ENCODE data around the gene THAP9.
A peak's percentile ranks its signal among the peaks of the same experiment; 100 is the strongest.

THAP9 gene

GRCh38 chr4:82890901-82891706, 9.4 kb upstream of the THAP9 start, which contains the start of gene SEC31A:
SEC31A (minus strand) TSS chr4:82891153; CDS start chr4:82881936, 9,217 bp downstream.
- TF ChIP-seq TAF1 (IDR thresholded peaks at IDR 0.05; ENCODE audit: borderline replicate concordance, insufficient read depth, low read length) (peak; percentile 90), FOXP2 (optimal IDR thresholded peaks at IDR 0.05; ENCODE audit: borderline replicate concordance, extremely low read depth, extremely low read length, insufficient read depth) (peak; percentile 99), POLR2AphosphoS5 (IDR thresholded peaks at IDR 0.05; ENCODE audit: low read depth, low read length) (peak; percentile 88; the same call in 1 of the 2 replicates), REST (IDR thresholded peaks at IDR 0.05; ENCODE audit: insufficient read depth in 1 of 2, low read depth in 2 of 2, low read length in 2 of 2) (peak in 1 of 2 experiments; percentile 46; a peak in 2 of 4 replicates), SIN3A (IDR thresholded peaks at IDR 0.05; ENCODE audit: borderline replicate concordance, insufficient read depth, low read length) (no peak; the same call in 1 of the 2 replicates)

DNA sequence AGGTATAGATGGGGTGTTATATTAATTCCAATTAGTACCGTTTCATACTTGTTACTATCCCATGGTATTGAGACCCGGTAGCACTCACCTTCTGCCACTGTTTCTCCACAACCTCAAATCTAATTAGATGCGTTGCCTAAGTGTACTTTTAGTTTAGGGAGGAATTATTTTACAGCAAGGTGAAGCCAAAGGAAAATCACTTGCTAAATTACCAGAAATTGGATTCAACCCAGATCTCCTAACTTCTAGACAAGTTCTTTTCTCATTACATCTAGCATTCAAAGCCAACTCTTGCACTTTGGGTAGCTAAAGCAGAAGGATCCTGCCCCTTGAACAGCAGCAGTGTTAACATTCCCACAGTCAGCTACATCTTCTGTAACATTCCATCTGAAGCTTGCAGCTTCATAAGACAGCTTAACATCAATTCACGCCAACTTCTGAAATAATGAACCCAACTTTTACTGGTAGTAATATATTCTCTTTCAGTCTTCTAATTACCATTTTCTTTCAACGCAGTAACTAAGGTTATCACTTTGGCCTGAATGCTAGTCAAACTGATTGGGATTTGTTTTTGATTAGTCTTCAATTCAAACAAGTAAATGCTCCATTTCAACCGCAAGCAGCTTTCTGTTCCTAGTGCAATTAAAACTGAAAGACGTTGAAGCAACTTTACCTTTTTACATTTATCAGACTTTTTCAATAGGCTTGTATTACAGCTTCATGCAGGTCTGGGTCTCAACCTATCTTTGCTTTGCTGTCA, 8.6 kb upstream of the THAP9 start:
- TF ChIP-seq REST (IDR thresholded peaks at IDR 0.05; ENCODE audit: insufficient read depth in 1 of 2, low read depth in 2 of 2, low read length in 2 of 2) = no peak
- TF ChIP-seq FOXP2 (optimal IDR thresholded peaks at IDR 0.05; ENCODE audit: borderline replicate concordance, extremely low read depth, extremely low read length, insufficient read depth) = no peak
- TF ChIP-seq TAF1 (IDR thresholded peaks at IDR 0.05; ENCODE audit: borderline replicate concordance, insufficient read depth, low read length) = no peak
- no peak; the same call in 1 of the 2 replicates for TF ChIP-seq POLR2AphosphoS5 (IDR thresholded peaks at IDR 0.05; ENCODE audit: low read depth, low read length)
- no peak for TF ChIP-seq SIN3A (IDR thresholded peaks at IDR 0.05; ENCODE audit: borderline replicate concordance, insufficient read depth, low read length)

- no peak for TF ChIP-seq SIN3A (IDR thresholded peaks at IDR 0.05; ENCODE audit: borderline replicate concordance, insufficient read depth, low read length)
- no peak for TF ChIP-seq TAF1 (IDR thresholded peaks at IDR 0.05; ENCODE audit: borderline replicate concordance, insufficient read depth, low read length)
- no peak for TF ChIP-seq FOXP2 (optimal IDR thresholded peaks at IDR 0.05; ENCODE audit: borderline replicate concordance, extremely low read depth, extremely low read length, insufficient read depth)
- TF ChIP-seq POLR2AphosphoS5 (IDR thresholded peaks at IDR 0.05; ENCODE audit: low read depth, low read length) = no peak; the same call in 1 of the 2 replicates
- no peak for TF ChIP-seq REST (IDR thresholded peaks at IDR 0.05; ENCODE audit: insufficient read depth in 1 of 2, low read depth in 2 of 2, low read length in 2 of 2)
These were observed 8.1 kb upstream of the THAP9 start for GRCh38 chr4:82892467-82892802.

GRCh38 chr4:82893942-82894341, 6.6 kb upstream of the THAP9 start:
- TF ChIP-seq FOXP2 (optimal IDR thresholded peaks at IDR 0.05; ENCODE audit: borderline replicate concordance, extremely low read depth, extremely low read length, insufficient read depth) = no peak
- TF ChIP-seq POLR2AphosphoS5 (IDR thresholded peaks at IDR 0.05; ENCODE audit: low read depth, low read length) = no peak
- TF ChIP-seq REST (IDR thresholded peaks at IDR 0.05; ENCODE audit: insufficient read depth in 1 of 2, low read depth in 2 of 2, low read length in 2 of 2) = no peak
- no peak for TF ChIP-seq TAF1 (IDR thresholded peaks at IDR 0.05; ENCODE audit: borderline replicate concordance, insufficient read depth, low read length)
- no peak for TF ChIP-seq SIN3A (IDR thresholded peaks at IDR 0.05; ENCODE audit: borderline replicate concordance, insufficient read depth, low read length)
